RWPE1 (cell line): ENCODE data around the gene IP6K1.
"Not testable (repeated sequence)": the region's sequence is repeated elsewhere in the genome, so short reads cannot be mapped to it uniquely, and the experiment has no call there.

ENCODE experiments used
- CTCF ChIA-PET: fragments of 350-600 bp; sonication (Branson Sonifier 250); formaldehyde crosslinking; extraction: SDS; loops from one replicate; lab custom pipeline; 2021; lab: Yijun Ruan, JAX
- POLR2A ChIA-PET: fragments of 400-600 bp; formaldehyde crosslinking; extraction: SDS; loops from one replicate; lab custom pipeline; 2020; ENCODE audit warnings: antibody characterized with exemption; ENCODE audit not compliant: low non-redundant PET; lab: Yijun Ruan, JAX
- DNase-seq: peaks from one replicate; pipeline ENCODE4 v3.0.0; 2012; ENCODE audit warnings: low spot score
- H3K27ac ChIP-seq: fragments of 450-650 bp; 2 replicates; pipeline ENCODE4 v1.5.1; 2017
- TF ChIP-seq, protein P1 (sequence below): fragments of 450-650 bp; conservative IDR thresholded peaks from 2 replicates; pipeline ENCODE4 v1.5.1; 2017; ENCODE audit warnings: low read depth, mild to moderate bottlenecking

IP6K1 gene

DNA sequence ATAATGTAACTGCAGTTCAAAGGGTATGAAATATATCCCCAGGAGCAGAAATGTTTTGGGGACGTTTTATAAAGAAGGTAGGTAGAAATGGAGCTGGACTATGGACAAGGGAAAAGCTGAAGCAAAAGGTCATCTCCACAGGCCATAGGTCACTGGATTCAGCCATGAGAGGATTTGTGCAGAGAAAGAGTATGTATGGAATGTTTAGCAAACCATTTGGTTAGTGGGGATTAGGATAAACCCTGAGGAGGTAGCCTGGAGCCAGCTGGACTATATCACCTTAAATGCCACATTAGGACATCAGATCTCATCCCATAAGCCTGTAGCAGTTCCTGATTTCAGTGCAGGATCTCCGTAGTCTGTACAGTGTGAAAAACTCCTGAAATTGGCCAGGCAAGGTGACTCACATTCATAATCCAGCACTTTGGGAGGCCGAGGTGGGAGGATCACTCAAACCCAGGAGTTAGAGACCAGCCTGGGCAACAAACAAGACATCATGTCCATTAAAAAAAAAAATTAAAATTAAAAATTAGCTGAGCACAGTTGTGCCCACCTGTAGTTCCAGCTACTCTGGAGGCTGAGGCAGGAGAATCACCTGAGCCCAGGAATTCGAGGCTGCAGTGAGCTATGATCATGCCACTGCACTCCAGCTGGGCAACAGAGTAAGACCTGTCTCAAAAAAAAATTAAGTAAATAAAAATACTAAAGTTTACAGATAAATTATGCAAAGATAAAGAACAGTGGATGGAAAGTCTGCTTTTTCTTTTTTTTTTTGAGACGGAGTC, 4.7 kb downstream of the IP6K1 start:
- no peak for DNase-seq
- TF ChIP-seq, protein P1, sequence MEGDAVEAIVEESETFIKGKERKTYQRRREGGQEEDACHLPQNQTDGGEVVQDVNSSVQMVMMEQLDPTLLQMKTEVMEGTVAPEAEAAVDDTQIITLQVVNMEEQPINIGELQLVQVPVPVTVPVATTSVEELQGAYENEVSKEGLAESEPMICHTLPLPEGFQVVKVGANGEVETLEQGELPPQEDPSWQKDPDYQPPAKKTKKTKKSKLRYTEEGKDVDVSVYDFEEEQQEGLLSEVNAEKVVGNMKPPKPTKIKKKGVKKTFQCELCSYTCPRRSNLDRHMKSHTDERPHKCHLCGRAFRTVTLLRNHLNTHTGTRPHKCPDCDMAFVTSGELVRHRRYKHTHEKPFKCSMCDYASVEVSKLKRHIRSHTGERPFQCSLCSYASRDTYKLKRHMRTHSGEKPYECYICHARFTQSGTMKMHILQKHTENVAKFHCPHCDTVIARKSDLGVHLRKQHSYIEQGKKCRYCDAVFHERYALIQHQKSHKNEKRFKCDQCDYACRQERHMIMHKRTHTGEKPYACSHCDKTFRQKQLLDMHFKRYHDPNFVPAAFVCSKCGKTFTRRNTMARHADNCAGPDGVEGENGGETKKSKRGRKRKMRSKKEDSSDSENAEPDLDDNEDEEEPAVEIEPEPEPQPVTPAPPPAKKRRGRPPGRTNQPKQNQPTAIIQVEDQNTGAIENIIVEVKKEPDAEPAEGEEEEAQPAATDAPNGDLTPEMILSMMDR = no peak
- H3K27ac ChIP-seq = no peak overlapping the region; the same call in 1 of the 2 replicates
- ChIA-PET POLR2A (interaction anchor here (0.6 kb wide), 1 partner anchor 42 kb away, joined by 12 read pairs; no protein-coding TSS in a partner anchor), CTCF (interaction anchor here (0.6 kb wide), 1 partner anchor 176 kb away, joined by 3 read pairs; no protein-coding TSS in a partner anchor)

DNA sequence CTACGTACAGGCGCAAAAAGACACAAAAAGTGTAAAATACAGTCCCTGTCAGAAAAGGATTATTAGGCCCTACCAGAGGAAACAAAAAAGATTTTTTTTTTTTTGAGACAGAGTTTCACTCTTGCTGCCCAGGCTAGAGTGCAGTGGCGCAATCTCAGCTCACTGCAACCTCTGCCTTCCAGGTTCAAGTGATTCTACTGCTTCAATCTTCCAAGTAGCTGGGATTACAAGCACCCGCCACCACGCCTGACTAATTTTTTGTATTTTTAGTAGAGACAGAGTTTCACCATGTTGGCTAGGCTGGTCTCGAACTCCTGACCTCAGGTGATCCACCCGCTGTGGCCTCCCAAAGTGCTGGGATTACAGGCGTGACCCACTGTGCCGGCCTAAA, 5.4 kb downstream of the IP6K1 start:
- CTCF ChIA-PET, DNase-seq, H3K27ac ChIP-seq: not testable (repeated sequence)
- POLR2A ChIA-PET = interaction anchor here (0.6 kb wide), 1 partner anchor 41 kb away, joined by 12 read pairs; no protein-coding TSS in a partner anchor

DNA sequence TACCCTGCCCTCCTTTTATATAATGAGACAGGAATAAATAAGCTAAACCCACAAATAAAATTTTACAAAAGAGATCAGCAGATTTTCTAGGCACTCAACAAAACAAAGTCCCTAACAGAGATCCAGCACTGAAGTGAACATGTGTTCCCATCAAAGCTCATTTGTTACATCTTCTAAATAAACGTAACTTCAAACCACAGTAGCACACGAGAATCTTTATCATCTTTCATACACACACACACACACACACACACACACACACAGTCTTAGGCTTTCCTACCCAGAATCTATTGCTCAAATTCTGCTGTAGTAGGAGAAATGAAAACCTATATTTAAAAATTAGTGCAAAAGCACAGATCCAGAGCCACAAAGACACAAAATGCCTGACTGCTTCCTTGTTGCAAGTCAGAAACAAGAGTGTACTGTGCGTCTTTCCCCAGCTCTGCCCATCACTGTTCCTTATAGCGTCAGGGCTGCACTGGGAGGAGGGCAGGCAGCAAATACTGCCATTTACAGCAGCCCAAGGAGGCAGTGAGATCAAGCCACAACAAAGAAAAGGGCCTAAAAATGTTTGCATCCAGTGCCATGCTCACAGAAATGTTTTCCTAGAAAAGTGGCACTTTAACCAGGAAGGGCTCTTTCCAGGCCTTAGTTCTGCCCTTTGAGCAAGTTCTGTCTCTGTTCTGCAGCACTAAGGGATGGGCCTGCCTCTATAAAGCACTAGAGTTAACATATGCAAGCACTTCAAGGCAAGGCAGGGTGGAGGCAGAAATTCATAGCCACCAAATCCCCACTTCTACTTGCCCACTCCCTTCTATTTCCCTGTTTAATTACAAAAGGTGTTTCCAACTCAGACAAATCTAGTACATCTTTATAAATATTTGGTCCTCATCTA, 6.0 kb downstream of the IP6K1 start:
- CTCF ChIA-PET = no interaction called here
- peak overlapping the region; percentile 46 for H3K27ac ChIP-seq
- TF ChIP-seq, protein P1 = no peak
- POLR2A ChIA-PET = no interaction called here
- DNase-seq = no peak

DNA sequence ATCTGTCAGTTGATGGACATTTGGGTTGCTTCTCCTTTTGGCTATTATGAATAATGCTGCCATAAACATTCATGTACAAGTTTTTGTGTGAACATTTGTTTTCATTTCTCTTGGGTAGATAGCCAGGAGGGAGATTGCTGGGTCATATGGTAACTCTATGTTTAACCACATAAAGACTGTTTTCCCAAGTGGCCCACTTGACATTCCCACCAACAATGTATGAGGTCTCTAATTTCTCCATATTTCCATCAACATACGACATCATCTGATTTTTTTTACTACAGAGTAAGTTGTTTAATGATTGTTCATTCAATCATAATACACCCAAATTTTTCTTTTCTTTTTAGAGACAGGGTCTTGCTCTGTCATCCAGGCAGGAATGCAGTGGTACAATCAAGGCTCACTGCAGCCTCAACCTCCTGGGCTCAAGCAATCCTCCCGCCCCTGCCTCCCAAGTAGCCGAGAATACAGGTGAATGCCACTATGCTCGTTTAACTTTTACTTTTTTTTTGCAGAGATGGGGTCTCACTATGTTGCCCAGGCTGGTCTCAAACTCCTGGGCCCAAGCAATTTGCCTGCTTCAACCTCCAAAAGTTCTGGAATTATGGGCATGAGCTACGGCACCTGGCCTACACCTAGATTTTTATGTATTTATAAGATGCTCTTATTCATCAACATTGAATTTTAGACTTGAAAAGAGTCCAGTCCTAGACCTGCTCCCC, 6.8 kb downstream of the IP6K1 start:
- ChIA-PET CTCF (no interaction called here), POLR2A (no interaction called here)
- DNase-seq = no peak
- no peak overlapping the region for H3K27ac ChIP-seq
- TF ChIP-seq, protein P1 = no peak

DNA sequence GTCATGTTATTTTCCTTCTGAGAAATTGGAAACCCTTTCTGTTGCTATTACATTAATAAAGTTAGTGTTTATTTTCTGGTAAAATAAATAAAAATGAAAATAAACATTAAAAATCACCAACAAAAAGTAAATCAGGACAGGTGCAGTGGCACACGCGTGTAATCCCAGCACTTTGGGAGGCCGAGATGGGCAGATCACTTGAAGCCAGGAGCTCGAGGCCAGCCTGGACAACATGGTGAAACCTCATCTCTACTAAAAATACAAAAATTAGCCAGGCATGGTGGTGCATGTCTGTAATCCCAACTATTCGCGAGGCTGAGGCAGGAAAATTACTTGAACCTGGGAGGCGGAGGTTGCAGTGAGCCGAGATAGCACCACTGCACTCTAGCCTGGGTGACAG, 10.2 kb downstream of the IP6K1 start:
- H3K27ac ChIP-seq, POLR2A ChIA-PET, DNase-seq, CTCF ChIA-PET: not testable (repeated sequence)

DNA sequence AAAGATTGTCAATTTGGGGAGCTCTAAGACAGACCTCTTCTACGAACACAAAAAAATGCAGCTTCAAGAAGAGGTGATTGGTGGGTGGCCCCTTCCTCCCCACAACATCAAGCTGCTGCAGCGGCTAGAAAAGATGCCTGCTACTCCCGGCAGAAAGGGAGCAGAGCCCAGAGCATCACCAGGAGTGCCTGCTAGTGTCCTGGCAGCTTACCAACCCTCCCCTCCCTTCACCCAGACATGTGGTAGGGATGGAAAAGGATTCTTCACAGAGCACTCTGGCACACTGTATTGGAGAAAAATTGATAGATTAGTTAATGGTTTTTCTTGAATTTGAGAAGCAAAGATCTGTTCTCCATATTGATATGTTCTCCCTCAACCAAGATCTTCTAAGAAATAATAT, 10.8 kb downstream of the IP6K1 start:
- H3K27ac ChIP-seq = no peak overlapping the region
- TF ChIP-seq, protein P1 = no peak
- ChIA-PET CTCF (no interaction called here), POLR2A (no interaction called here)
- DNase-seq = no peak

DNA sequence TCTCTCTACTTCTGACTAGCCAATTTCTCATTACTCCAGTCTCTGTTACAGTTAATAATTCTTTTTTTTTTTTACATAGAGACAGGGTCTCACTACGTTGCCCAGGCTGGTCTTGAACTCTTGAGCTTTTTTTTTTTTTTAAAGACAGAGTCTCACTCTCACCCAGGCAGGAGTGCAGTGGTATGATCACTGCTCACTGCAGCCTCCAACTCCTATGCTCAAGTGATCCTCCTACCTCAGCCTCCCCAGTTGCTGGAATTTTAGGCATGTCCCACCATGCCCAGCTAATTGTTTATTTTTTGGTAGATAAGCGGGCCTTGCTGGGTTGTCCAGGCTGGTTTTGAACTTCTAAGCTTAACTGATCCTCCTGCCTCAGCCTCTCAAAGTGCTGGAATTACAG, 13.6 kb downstream of the IP6K1 start:
- no peak for DNase-seq
- no peak overlapping the region for H3K27ac ChIP-seq
- POLR2A ChIA-PET = no interaction called here
- CTCF ChIA-PET = no interaction called here
- TF ChIP-seq, protein P1 = no peak
